Ectodermal cell (in vitro differentiated cells): ENCODE data around the gene SNRPD3.

Experiments used
- H3K27ac ChIP-seq: 2 replicates; pipeline ENCODE4 v1.7.0; 2013; ENCODE audit warnings: mild to moderate bottlenecking, low read depth, low read length; ENCODE audit not compliant: insufficient read depth, poor library complexity, severe bottlenecking
- H3K27me3 ChIP-seq: 2 replicates; pipeline ENCODE4 v1.7.0; 2013; ENCODE audit warnings: mild to moderate bottlenecking, low read length; ENCODE audit not compliant: insufficient read depth, control insufficient read depth, poor library complexity, severe bottlenecking
- H3K36me3 ChIP-seq: one replicate; pipeline ENCODE4 v1.7.0; 2013; ENCODE audit warnings: low read length; ENCODE audit not compliant: control insufficient read depth, insufficient read depth
- H3K4me1 ChIP-seq: one replicate; pipeline ENCODE4 v1.7.0; 2013; ENCODE audit warnings: low read length; ENCODE audit not compliant: control insufficient read depth, insufficient read depth
- H3K4me3 ChIP-seq: 2 replicates; pipeline ENCODE4 v1.7.0; 2013; ENCODE audit warnings: low read depth, low read length, control low read depth; ENCODE audit not compliant: insufficient read depth
- H3K9me3 ChIP-seq: 2 replicates; pipeline ENCODE4 v1.7.0; 2013; ENCODE audit warnings: mild to moderate bottlenecking, low read length, moderate library complexity; ENCODE audit not compliant: control insufficient read depth
- WGBS, 2 experiments: methylation state at CpG; one replicate each; pipeline ENCODE4 v1.1.7; 2013; ENCODE audit warnings: missing lambda C conversion rate in 2 of 2; 5-methylcytosine and 5-hydroxymethylcytosine counted together

Gene SNRPD3

DNA sequence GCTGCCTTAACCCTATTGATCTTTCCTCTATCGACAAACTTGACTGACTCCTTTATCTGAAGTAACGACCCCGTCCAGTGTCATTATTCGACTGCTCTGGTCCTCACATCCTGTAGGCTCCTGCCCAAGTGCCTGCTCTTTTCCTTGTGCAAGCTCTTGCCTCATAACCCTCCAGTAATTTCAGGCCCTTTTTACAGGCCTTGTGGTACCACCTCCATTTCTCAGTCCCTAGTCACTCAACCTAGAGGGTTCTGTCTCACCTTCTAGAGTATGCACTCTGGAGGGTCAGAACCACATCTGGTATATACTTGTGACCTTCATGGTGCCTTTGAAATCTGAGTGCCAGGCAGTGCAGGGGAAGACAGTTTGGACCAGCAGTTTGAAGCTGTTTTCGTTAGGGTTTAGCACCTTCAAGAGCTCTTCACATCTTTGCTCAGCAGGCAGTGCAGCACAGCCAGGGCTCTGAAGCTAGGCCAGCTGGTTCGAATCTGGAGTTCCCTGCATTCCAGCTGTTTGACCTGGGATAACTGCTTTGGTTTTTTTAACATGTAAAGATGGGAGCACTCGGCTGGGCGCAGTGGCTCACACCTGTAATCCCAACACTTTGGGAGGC lies 11.2 kb downstream of the SNRPD3 start:
- Histone ChIP-seq H3K4me3 (no peak overlapping the region), H3K9me3 (no peaks in the 10 kb centered on the region), H3K4me1 (no peaks in the 10 kb centered on the region), H3K36me3 (peaks cover 15% of the 10 kb centered on the region), H3K27me3 (no peaks in the 10 kb centered on the region), H3K27ac (no peak overlapping the region)
- 92 to 93% methylated on average over 8 of the region's 8 CpGs for WGBS, 2 experiments

DNA sequence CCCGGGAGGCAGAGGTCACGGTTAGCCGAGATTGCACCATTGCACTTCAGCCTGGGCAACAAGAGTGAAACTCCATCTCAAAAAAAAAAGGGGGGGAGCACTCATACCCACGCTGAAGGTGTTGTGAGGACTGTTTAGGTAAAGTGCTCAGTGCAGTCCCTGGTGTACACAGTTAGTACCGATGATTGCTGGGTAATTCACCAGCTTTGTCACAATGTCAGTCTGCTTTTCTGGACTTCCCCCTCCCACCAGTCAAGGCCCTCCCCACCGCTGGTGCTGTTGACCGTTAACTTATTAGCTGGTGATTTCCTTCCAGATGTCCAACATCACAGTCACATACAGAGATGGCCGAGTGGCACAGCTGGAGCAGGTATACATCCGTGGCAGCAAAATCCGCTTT lies 11.9 kb downstream of the SNRPD3 start:
- Histone ChIP-seq H3K36me3 (peaks cover 22% of the 10 kb centered on the region), H3K4me3 (no peak overlapping the region), H3K4me1 (no peaks in the 10 kb centered on the region), H3K9me3 (no peaks in the 10 kb centered on the region), H3K27me3 (no peaks in the 10 kb centered on the region), H3K27ac (no peak overlapping the region)
- WGBS, 2 experiments = 93 to 97% methylated on average over 10 of the region's 10 CpGs

DNA sequence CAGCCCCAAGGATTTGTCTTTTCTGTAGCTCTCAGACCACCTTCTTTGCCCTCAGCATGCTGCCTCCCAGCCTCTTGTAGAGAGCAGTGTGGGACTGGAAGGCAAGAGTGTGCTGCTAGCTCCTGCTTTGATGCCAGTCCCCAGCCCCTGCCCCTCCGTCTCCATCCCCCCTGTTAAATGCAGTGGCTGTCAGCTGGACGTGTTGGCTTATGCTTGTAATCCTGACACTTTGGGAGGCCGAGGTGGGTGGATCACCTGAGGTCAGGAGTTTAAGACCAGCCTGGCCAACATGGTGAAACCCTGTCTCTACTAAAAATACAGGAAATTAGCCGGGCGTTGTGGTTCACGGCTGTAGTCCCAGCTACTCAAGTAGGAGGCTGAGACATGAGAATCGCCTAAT lies 15.5 kb downstream of the SNRPD3 start:
- no peaks in the 10 kb centered on the region for H3K4me1 ChIP-seq
- no peaks in the 10 kb centered on the region for H3K27me3 ChIP-seq
- H3K27ac ChIP-seq = no peak overlapping the region
- peaks cover 43% of the 10 kb centered on the region for H3K36me3 ChIP-seq
- H3K9me3 ChIP-seq = no peaks in the 10 kb centered on the region
- no peak overlapping the region for H3K4me3 ChIP-seq
- WGBS, 2 experiments = 92 to 96% methylated on average over 7 of the region's 7 CpGs

DNA sequence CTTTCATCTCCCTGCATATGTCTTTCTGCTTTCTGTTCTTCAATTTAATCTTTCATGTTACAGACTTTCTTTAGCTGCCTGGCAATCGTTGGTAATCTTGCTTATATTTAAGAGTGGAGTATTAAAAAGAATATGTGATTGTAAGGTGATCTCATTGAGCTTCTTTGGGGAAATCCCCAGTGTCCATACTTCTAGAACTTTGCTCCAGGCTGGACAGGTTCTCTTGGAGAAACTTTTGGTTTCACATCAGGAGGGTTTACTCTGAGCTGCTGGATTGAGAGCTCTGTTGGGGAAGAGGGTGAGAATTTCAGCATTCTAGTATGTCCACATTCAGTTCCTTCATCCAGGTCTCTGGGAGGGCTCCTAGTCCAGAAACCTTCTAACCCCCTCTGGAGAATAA lies 21.0 kb downstream of the SNRPD3 start:
- Histone ChIP-seq H3K27me3 (no peaks in the 10 kb centered on the region), H3K4me1 (no peaks in the 10 kb centered on the region), H3K4me3 (no peak overlapping the region), H3K27ac (no peak overlapping the region), H3K36me3 (peaks cover 29% of the 10 kb centered on the region), H3K9me3 (no peaks in the 10 kb centered on the region)
- WGBS, 2 experiments = 91 to 100% methylated on average over 1 of the region's 1 CpG

DNA sequence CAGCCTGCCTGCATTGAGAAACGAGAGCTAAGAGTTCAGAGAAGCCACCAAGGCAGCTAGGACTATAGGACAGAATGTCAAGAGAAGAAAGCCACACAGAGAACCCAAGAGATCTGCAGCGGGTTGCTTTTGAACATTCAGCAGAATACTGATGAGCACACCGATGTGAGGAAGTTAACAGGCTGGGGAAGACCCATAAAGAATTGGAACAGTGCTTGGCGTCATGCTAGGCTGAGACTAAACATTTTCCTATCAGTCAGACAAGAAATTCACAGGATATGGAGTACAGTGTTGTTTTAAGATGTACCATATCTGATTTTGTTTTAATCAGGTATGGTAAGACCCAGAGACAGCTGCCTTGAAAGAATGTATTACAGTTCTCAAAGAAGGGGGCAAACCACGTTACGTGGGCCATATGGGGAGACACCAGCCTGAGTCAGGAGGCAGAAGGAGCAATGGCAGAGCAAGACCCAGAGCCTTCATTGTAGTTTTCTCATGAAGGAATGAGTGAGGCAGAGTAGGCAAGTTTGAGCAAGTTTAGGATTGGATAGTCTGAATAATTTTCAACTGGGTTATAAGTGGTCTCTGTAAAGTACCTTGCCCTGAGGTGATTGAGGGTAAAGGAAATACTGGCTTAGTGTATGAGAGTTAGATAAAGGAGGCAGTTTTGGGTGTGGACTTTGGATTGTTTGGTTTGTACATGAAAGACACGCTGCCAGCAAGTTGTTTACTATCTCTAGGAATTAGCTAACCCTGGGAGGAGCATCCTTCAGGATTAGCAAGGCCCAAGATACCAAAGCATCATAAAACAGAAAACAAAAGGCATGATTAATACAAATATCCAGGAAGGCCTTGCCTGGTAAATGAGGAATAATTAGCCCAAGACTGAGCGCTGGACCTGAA lies 22.8 kb downstream of the SNRPD3 start:
- no peak overlapping the region for H3K4me3 ChIP-seq
- WGBS, 2 experiments = 95% methylated on average over 8 of the region's 8 CpGs
- no peaks in the 10 kb centered on the region for H3K9me3 ChIP-seq
- no peaks in the 10 kb centered on the region for H3K4me1 ChIP-seq
- H3K27ac ChIP-seq = no peak overlapping the region
- peaks cover 15% of the 10 kb centered on the region for H3K36me3 ChIP-seq
- H3K27me3 ChIP-seq = no peaks in the 10 kb centered on the region

DNA sequence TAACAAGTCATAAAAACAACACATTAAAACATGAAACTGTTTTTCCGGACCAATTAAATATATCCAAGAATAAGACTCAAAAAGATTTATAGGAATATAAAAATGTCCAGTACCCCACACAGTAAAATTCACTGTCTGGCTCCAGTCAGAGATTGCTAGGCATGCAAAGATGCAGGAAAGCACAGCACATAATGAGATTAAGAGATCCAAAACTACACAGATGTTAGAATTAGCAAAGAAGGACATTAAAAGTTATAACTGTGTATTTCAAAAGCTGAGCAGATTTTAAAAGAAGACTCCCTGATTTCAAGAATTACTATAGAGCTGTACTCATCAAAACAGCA lies 23.4 kb downstream of the SNRPD3 start:
- H3K9me3 ChIP-seq = no peaks in the 10 kb centered on the region
- H3K4me1 ChIP-seq = no peaks in the 10 kb centered on the region
- no peaks in the 10 kb centered on the region for H3K27me3 ChIP-seq
- no peak overlapping the region for H3K4me3 ChIP-seq
- H3K27ac ChIP-seq = no peak overlapping the region
- 100% methylated on average over 1 of the region's 1 CpG; no CpG with 5 or more reads in 1 of the 2 experiments for WGBS, 2 experiments
- peaks cover 9% of the 10 kb centered on the region for H3K36me3 ChIP-seq

DNA sequence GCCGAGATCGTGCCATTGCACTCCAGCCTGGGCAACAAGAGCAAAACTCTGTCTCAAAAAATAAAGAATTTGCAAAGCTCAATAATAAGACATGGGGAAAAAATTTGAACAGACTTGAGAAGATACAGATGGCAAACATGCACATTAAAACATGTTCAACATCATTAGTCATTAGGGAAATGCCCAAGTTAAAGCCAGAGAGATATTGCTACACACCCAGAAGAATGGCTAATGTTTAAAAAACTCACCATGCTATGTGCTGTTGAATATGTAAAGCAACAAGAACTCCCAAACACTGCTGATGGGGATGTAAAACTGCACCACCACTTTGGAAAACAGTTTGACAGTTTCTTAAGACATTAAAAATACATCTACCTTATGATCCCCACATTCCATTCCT lies 24.5 kb downstream of the SNRPD3 start:
- H3K4me3 ChIP-seq = no peak overlapping the region
- WGBS, 2 experiments = 77% methylated on average over 2 of the region's 2 CpGs
- H3K36me3 ChIP-seq = no peaks in the 10 kb centered on the region
- no peak overlapping the region for H3K27ac ChIP-seq
- no peaks in the 10 kb centered on the region for H3K9me3 ChIP-seq
- H3K4me1 ChIP-seq = no peaks in the 10 kb centered on the region
- no peaks in the 10 kb centered on the region for H3K27me3 ChIP-seq

DNA sequence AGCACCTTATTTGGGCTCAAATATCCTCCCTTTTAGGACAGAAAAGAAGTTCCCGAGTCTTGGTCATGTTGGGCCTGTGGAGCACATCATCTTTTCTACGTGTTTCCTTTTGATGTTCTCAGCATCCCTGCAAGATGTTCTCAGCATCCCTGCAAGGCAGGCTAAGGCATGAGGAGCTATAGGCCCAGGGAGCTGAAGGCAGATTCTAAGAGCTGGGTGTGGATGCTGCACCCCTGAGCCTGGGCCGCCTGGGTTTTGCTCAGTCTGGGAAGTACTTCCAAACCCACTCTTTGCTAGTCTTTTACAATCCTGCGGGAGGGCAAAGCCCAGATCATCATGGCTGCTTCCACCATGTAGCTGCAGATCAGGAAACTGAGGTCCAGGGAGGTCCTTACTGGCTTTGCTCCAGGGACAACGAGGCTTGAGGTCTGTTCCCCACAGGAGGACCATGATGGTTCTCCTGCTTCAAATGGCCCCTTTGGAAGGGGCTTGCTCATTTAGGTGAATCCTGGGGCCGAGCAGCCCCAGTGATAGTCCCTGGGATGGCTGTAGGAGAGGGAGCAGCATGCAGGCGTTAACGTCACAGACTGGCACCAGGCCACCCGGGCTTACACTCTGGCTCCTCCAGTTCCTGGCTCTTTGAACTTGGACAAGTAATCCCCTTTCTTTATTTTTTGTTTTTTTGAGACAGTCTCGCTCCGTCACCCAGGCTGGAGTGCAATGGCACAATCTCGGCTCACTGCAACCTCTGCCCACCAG lies 26.4 kb downstream of the SNRPD3 start:
- Histone ChIP-seq H3K4me1 (no peaks in the 10 kb centered on the region), H3K9me3 (no peaks in the 10 kb centered on the region), H3K27me3 (no peaks in the 10 kb centered on the region), H3K27ac (no peak overlapping the region), H3K4me3 (no peak overlapping the region), H3K36me3 (no peaks in the 10 kb centered on the region)
- WGBS, 2 experiments = 93 to 96% methylated on average over 12 of the region's 12 CpGs

DNA sequence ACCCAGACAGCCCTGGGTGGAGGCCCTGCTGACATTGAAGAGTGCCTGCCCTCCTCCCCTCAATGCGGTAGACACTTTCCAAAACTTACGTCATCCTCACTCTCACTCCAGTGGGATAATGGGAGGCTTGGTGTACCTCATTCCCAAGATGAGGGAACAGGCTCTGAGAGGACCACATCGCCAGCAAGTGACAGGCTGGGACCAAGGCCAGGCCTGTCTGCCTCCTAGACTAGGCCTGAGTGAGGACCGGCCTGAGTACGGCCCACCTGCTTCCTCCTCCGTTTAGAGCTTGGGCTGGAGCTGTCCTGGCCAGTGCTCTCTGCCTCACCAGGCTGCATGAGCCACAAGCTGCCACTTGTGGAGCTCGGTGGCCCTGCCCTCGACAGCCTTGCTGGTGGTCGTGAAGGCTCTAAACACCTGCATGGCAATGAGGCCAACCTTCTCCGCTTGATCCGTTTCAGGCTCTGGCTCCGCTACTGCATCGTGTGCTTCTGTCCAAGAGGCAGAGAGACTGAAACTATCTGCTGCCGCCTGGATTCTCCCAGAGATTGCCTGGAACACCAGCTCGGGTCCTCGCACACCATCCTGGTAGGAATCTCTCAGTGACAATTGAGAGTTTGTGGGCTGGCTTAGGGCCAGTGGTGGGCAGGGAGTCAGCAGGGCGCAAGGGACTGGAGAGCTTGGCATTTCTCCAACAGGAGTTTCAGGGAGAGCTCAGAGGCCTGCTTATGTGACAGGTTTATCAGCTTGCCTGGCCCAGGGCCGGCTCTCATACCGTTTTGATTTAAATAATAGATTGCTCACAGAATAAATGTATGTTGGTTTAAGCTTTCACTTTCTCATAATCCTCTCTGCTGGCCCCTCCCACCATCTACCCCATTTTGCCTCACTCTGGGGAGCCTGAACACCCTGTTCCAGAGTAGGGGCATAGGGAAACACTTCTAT lies 27.7 kb downstream of the SNRPD3 start:
- H3K27me3 ChIP-seq = no peaks in the 10 kb centered on the region
- H3K36me3 ChIP-seq = no peaks in the 10 kb centered on the region
- no peaks in the 10 kb centered on the region for H3K4me1 ChIP-seq
- WGBS, 2 experiments = 86 to 87% methylated on average over 18 to 19 of the region's 19 CpGs
- no peak overlapping the region for H3K4me3 ChIP-seq
- no peaks in the 10 kb centered on the region for H3K9me3 ChIP-seq
- H3K27ac ChIP-seq = no peak overlapping the region
